OCI-LY7 (cell line): ENCODE measurements around the gene SLC12A9.

Experiments used
- EZH2phosphoT487 ChIP-seq: fragments of 200-600 bp; sonication (generic); IDR thresholded peaks from 2 replicates; pipeline ENCODE4 v1.6.1; 2018; ENCODE audit warnings: low read depth, borderline replicate concordance, mild to moderate bottlenecking, mixed run types, antibody characterized with exemption, low read length, moderate library complexity, mixed read lengths
- TF ChIP-seq, protein P1 (sequence below): fragments of 200-600 bp; sonication (generic); conservative IDR thresholded peaks from 2 replicates; pipeline ENCODE4 v1.5.1; 2014; ENCODE audit warnings: mild to moderate bottlenecking, antibody characterized with exemption, low read length, moderate library complexity, mixed read lengths

DNA sequence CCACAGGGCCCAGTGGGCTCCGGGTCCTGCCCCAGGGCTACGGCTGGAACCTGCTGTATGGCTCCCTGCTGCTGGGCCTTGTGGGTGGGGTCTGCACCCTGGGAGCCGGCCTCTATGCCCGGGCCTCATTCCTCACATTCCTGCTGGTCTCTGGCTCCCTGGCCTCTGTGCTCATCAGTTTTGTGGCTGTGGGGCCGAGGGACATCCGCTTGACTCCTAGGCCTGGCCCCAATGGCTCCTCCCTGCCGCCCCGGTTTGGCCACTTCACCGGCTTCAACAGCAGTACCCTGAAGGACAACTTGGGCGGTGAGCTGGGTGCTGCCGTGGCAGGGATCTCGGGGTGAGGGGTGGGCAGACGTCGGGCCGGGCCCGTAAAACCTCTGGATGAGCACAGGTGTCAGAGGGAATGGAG is 4.4 kb downstream of the SLC12A9 start:
- TF ChIP-seq, protein P1, sequence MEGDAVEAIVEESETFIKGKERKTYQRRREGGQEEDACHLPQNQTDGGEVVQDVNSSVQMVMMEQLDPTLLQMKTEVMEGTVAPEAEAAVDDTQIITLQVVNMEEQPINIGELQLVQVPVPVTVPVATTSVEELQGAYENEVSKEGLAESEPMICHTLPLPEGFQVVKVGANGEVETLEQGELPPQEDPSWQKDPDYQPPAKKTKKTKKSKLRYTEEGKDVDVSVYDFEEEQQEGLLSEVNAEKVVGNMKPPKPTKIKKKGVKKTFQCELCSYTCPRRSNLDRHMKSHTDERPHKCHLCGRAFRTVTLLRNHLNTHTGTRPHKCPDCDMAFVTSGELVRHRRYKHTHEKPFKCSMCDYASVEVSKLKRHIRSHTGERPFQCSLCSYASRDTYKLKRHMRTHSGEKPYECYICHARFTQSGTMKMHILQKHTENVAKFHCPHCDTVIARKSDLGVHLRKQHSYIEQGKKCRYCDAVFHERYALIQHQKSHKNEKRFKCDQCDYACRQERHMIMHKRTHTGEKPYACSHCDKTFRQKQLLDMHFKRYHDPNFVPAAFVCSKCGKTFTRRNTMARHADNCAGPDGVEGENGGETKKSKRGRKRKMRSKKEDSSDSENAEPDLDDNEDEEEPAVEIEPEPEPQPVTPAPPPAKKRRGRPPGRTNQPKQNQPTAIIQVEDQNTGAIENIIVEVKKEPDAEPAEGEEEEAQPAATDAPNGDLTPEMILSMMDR: no peak
- TF ChIP-seq EZH2phosphoT487: no peak
